Measurements from ENCODE around the gene ERRFI1.
A peak's percentile ranks its signal among the peaks of the same experiment; 100 is the strongest.
"Not testable (repeated sequence)": the region's sequence is repeated elsewhere in the genome, so short reads cannot be mapped to it uniquely, and the experiment has no call there.

ERRFI1 gene

GRCh38 chr1:7972285-7972684 is 53.8 kb downstream of the ERRFI1 start:
- DNase-seq (ENCODE audit: low read depth in 2 of 2, low spot score in 1 of 2): no peak

GRCh38 chr1:7971024-7971423 is 55.1 kb downstream of the ERRFI1 start:
- DNase-seq (ENCODE audit: low read depth in 2 of 2, low spot score in 1 of 2): no peak

- no peak for DNase-seq (ENCODE audit: low read depth in 2 of 2, low spot score in 1 of 2)
These were observed 55.9 kb downstream of the ERRFI1 start for GRCh38 chr1:7970246-7970645.

- no peak for DNase-seq (ENCODE audit: low read depth in 2 of 2, low spot score in 1 of 2)
These were observed 58.5 kb downstream of the ERRFI1 start for GRCh38 chr1:7967651-7968050.

- no peak for DNase-seq (ENCODE audit: low read depth in 2 of 2, low spot score in 1 of 2)
These were observed 58.9 kb downstream of the ERRFI1 start for GRCh38 chr1:7967196-7967595.

- no peak for DNase-seq (ENCODE audit: low read depth in 2 of 2, low spot score in 1 of 2)
These were observed 61.6 kb downstream of the ERRFI1 start for GRCh38 chr1:7964476-7964875.

- DNase-seq (ENCODE audit: low read depth in 2 of 2, low spot score in 1 of 2): not testable (repeated sequence)
These were observed 62.3 kb downstream of the ERRFI1 start for GRCh38 chr1:7963841-7964240.

- not testable (repeated sequence) for DNase-seq (ENCODE audit: low read depth in 2 of 2, low spot score in 1 of 2)
These were observed 62.8 kb downstream of the ERRFI1 start for GRCh38 chr1:7963378-7963730.

- DNase-seq (ENCODE audit: low read depth in 2 of 2, low spot score in 1 of 2): no peak
These were observed 63.3 kb downstream of the ERRFI1 start for GRCh38 chr1:7962636-7963377.

GRCh38 chr1:7962014-7962335 is 64.1 kb downstream of the ERRFI1 start:
- peak in 1 of 2 donors; percentile 17 for DNase-seq (ENCODE audit: low read depth in 2 of 2, low spot score in 1 of 2)
